Central memory CD8-positive, alpha-beta T cell (primary cell): ENCODE data around the gene MSMP.

Experiments
- ATAC-seq: fragments of 150-1000 bp; cut with Tn5 transposase; replicated peaks from 2 replicates; pipeline ENCODE4 v1.10.0; 2022; ENCODE audit warnings: mild to moderate bottlenecking, moderate FRiP score, moderate number of reproducible peaks; ENCODE audit not compliant: poor library complexity, severe bottlenecking; ENCODE audit errors: extremely low read depth
- DNase-seq, 2 donors: peaks; one replicate each; pipeline ENCODE4 v3.0.0; 2021; ENCODE audit warnings: low spot score in 2 of 2
- H3K27ac Mint-ChIP-seq: one replicate; pipeline ENCODE4 v1.8.0; 2022; ENCODE audit warnings: low read depth, mild to moderate bottlenecking, moderate library complexity, mixed read lengths
- H3K27me3 Mint-ChIP-seq: one replicate; pipeline ENCODE4 v1.8.0; 2022; ENCODE audit warnings: mixed read lengths
- H3K36me3 Mint-ChIP-seq: one replicate; pipeline ENCODE4 v1.8.0; 2022; ENCODE audit warnings: mild to moderate bottlenecking, moderate library complexity, mixed read lengths; ENCODE audit not compliant: insufficient read depth
- H3K4me1 Mint-ChIP-seq: one replicate; pipeline ENCODE4 v1.8.0; 2022; ENCODE audit warnings: mixed read lengths
- H3K4me3 Mint-ChIP-seq: one replicate; pipeline ENCODE4 v1.8.0; 2022; ENCODE audit warnings: mild to moderate bottlenecking, moderate library complexity, mixed read lengths
- H3K9me3 Mint-ChIP-seq: one replicate; pipeline ENCODE4 v1.8.0; 2022; ENCODE audit warnings: mixed read lengths

MSMP gene

GRCh38 chr9:35708146-35708545 lies 45.9 kb downstream of the MSMP start:
- Mint-ChIP-seq H3K4me3 (no peak overlapping the region), H3K9me3 (no peaks in the 10 kb centered on the region), H3K4me1 (peaks cover 24% of the 10 kb centered on the region), H3K27ac (peak overlapping the region; percentile 29), H3K27me3 (no peaks in the 10 kb centered on the region), H3K36me3 (peaks cover 80% of the 10 kb centered on the region)
- DNase-seq (no peak), ATAC-seq (no peak)

- H3K27ac Mint-ChIP-seq, result no peak overlapping the region
- no peaks in the 10 kb centered on the region for H3K27me3 Mint-ChIP-seq
- H3K4me3 Mint-ChIP-seq, result no peak overlapping the region
- peaks cover 77% of the 10 kb centered on the region for H3K36me3 Mint-ChIP-seq
- H3K9me3 Mint-ChIP-seq, result no peaks in the 10 kb centered on the region
- ATAC-seq (no peak), DNase-seq (no peak)
- peaks cover 24% of the 10 kb centered on the region for H3K4me1 Mint-ChIP-seq
Observed at GRCh38 chr9:35706951-35707350, 47.1 kb downstream of the MSMP start.

GRCh38 chr9:35705836-35706430 lies 48.1 kb downstream of the MSMP start:
- no peak for ATAC-seq

GRCh38 chr9:35705372-35705771 lies 48.7 kb downstream of the MSMP start:
- Mint-ChIP-seq H3K4me3 (no peak overlapping the region), H3K4me1 (peaks cover 15% of the 10 kb centered on the region), H3K36me3 (peaks cover 62% of the 10 kb centered on the region), H3K27ac (no peak overlapping the region), H3K9me3 (no peaks in the 10 kb centered on the region), H3K27me3 (no peaks in the 10 kb centered on the region)
- DNase-seq (no peak), ATAC-seq (no peak)

More at GRCh38 chr9:35705836-35706430, 48.1 kb downstream of the MSMP start:
- Mint-ChIP-seq H3K27me3 (no peaks in the 10 kb centered on the region), H3K4me1 (peaks cover 19% of the 10 kb centered on the region), H3K4me3 (no peak overlapping the region), H3K36me3 (peaks cover 68% of the 10 kb centered on the region), H3K9me3 (no peaks in the 10 kb centered on the region), H3K27ac (no peak overlapping the region)
- no peak for DNase-seq

GRCh38 chr9:35703906-35704672 lies 50.0 kb downstream of the MSMP start:
- H3K27ac Mint-ChIP-seq, result peak overlapping the region; percentile 54
- H3K4me3 Mint-ChIP-seq, result no peak overlapping the region
- H3K36me3 Mint-ChIP-seq, result peaks cover 51% of the 10 kb centered on the region
- peaks cover 14% of the 10 kb centered on the region for H3K4me1 Mint-ChIP-seq
- DNase-seq (no peak), ATAC-seq (no peak)
- H3K27me3 Mint-ChIP-seq, result no peaks in the 10 kb centered on the region
- no peaks in the 10 kb centered on the region for H3K9me3 Mint-ChIP-seq
